Dedifferentiated amniotic fluid mesenchymal stem cell (primary cell): ENCODE data around the gene WWP2.

Source experiments
- DNase-seq: peaks from one replicate; pipeline ENCODE4 v3.0.0-alpha.2; 2016; ENCODE audit errors: extremely low spot score

The WWP2 gene

GRCh38 chr16:69889295-69889964 is 127.3 kb downstream of the WWP2 start:
- no peak for DNase-seq

- DNase-seq, result no peak
Measured at GRCh38 chr16:69890114-69890891, 128.2 kb downstream of the WWP2 start.

- DNase-seq, result no peak
Measured at GRCh38 chr16:69890892-69891282, 128.8 kb downstream of the WWP2 start.

DNA sequence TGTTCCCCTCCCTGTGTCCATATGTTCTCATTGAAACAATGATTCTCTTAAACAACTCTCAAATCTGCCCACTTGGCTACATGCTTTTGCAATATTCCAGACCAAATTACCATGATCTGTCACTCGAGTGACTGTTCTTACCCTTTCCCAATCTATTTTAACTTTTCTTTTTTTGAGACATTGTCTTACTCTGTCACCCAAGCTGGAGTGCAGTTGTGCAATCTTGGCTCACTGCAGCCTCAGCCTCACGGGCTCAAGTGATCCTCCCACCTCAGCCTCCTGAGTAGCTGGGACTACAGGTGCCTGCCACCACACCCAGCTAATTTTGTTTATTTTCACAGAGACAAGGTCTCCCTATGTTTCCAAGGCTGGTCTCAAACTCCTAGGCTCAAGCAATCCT is 130.2 kb downstream of the WWP2 start:
- DNase-seq, result no peak

- DNase-seq, result no peak
Measured at GRCh38 chr16:69893106-69893505, 131.0 kb downstream of the WWP2 start.

GRCh38 chr16:69894676-69895075 is 132.5 kb downstream of the WWP2 start:
- no peak for DNase-seq

- no peak for DNase-seq
Measured at GRCh38 chr16:69903865-69904415, 141.8 kb downstream of the WWP2 start.

- DNase-seq, result no peak
Measured at GRCh38 chr16:69904495-69905170, 142.5 kb downstream of the WWP2 start.

DNA sequence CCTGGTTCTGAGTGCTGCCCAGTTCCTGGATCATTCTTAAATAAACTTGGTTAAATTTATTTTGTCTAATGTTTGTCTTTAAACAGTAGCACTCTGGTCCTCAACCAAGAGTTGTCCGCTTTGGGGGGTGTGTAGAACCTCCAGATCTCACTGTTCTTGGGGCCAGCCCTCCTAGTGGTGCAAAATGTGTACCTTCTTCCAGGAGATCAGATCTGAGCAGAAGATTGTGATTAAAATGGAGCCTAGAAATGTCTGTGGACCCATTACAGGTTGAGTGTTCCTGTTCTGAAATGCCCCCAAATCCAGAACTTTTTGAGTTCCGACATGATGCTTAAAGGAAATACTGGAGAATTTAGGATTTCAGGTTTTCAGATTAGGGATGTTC is 143.0 kb downstream of the WWP2 start:
- no peak for DNase-seq

- DNase-seq, result peak; percentile 84
Measured at GRCh38 chr16:69906838-69907401, 144.8 kb downstream of the WWP2 start.

DNA sequence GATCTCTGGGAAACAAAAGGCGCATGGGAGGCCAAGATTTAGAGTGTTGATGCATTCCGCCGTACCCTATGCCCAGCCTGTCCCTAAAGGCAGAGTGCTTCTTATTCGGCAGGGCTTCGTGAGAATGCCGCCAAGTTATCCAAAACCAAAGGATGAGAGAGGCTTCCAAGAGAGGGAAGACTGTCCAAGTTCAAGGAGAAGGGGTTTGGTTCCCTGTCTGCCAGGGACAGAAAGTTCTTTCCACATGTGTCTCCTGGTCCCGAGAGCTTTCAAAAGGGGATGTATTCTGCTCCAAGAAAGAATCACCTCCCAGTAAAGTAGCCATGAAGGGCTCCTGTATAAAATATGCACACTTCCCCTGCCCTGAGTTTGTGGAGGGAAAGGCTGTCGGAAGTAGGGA is 146.9 kb downstream of the WWP2 start:
- no peak for DNase-seq

GRCh38 chr16:69909760-69910159 is 147.6 kb downstream of the WWP2 start:
- DNase-seq, result no peak

DNA sequence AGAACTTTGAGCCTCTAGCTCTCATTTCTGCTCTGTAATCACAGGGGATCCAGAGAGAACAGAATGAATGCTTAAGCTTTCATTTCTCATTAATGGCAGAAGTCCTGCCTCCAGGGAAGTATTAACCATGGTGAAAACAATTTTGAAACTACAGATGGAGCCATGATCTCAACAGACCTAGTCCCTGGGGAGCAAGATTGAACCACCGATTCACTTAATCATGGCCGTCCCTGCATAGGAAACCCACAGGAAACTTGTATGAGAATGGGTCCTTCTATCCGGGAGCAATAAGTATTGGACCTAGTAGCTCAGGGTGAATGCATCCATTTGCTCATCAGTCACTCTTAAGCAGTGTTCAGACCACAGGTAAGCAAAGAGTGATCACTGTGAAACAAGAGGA is 148.8 kb downstream of the WWP2 start:
- no peak for DNase-seq

- DNase-seq, result no peak
Measured at GRCh38 chr16:69916462-69916861, 154.3 kb downstream of the WWP2 start.

DNA sequence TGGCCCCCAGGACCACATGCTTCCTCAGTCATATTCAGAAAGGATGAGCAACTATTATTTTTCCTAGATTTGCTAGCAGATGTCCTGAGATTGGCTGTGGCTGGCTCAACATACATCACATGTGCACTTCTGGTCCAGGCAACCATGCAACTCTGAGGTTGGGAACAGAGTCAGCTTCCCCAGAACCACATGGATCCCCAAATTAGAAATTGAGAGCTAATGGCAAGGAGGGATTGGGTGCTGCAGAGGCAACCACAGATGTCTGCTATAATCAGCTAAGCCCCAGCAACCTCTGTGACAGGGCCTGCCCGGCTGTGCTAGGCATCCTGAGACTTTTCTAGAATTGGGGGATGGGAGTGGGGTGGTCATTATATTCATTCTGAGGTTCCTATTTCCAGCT is 155.2 kb downstream of the WWP2 start:
- DNase-seq, result no peak

DNA sequence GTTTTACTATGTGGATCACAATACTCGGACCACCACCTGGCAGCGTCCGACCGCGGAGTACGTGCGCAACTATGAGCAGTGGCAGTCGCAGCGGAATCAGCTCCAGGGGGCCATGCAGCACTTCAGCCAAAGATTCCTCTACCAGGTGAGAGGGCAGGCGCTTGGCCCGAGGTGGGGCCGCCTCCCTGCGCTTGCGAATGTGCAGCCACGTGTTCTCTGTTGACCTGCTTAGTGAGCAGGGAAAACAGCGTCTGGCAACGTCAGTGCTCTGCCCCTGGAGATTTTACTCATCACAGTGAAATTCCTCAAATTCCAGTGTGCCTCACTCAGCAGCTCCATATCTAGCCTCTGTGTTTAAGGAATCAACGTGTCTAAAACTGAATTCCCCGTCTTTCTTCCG is 155.6 kb downstream of the WWP2 start:
- DNase-seq, result peak; percentile 86

DNA sequence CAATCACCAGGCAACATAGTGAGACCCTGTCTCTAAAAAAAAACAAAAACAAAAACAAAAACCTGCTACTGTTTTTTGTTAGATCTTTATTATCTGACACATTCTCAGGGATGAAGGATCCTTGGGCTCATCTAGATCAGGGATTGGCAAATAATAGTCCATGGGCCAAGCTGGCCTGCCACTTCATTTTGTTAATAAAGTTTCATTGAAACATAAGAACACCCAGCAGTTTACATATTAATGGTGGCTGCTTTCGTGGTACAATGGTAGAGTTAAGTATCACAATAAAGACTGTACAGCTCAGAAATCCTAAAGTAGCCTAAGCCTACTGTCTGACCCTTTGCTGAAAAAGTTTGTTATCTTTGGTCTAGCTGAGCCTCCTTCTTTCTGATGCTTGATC is 156.1 kb downstream of the WWP2 start:
- no peak for DNase-seq

- DNase-seq, result no peak
Measured at GRCh38 chr16:69921127-69921526, 159.0 kb downstream of the WWP2 start.

- DNase-seq, result no peak
Measured at GRCh38 chr16:69922200-69922599, 160.1 kb downstream of the WWP2 start.

DNA sequence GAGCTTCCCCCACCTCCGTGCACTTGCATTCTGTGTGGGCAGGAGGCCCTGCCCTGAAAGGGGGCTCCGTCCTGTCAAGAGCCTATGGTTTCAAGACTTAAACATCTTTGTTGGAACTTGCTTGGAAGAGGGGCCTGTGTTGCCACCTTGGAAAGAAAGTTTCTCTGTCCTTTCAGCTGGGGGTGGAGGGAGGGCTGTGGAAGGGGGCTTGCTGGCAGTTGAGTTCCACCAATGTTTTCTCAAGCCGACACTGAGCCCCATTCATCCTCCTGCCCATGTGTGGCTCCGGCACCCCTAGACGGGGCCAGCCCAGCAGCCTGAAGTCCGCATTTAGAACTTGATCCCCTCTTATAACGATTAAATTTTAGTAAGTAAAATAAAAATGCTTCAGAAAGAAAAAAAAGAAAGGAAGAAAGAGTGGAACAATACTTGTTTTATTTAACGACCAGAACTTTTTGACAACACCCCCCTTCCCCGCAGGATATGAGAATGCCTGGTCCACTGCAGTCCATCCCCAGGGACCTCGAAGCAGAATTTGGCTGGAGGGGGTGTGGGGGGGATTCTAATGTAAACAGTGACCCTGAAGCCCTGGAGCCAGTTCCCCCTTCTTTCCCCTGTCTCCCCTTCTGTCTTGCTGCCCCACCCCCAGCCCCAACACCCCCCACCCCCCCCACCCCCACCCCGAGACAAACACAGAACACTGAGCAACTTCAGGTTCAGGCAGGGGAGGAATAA is 162.1 kb downstream of the WWP2 start:
- no peak for DNase-seq

DNA sequence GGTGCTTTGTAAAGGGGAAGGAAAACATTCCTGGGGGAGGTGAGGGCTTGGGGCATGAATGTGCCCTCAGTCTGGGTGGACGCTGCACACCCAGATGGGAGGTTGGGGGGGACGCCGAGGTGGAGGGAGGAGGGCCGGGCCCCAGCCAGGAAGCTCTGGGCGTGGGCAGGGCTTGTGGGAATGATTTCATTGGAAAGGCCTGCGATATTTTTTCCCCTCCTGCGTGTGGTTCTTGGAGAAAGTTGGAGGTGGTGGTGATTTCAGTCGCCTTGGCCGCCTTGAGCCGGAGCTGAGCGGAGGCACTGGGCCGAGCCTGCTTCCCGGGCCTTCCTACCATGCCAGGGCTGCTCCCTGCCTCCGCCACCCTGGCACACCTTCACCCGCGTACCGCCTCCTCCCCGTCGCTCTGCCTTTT is 162.7 kb downstream of the WWP2 start:
- peak; percentile 77 for DNase-seq

DNA sequence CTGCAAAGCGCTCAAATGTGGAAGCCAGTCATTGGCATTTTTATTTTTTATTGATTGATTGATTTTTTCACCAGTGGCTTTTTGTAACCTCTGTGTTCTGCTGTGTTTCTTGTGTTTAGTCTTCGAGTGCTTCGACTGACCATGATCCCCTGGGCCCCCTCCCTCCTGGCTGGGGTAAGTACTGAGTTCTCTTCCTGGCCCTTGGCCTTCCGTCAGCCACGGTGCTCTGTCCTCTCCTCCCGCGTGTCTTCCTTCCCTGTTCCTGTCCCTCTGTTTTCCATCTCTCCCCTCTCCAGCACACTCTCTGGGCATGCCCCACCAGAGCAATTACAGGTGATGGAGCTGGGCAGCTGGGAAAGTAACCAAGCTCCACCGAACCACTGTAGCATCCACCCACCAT is 163.2 kb downstream of the WWP2 start:
- no peak for DNase-seq
